DMS 273 (cell line): ENCODE data around the gene SENP6.
A peak's percentile ranks its signal among the peaks of the same experiment; 100 is the strongest.

Experiments used
- DNase-seq: peaks from one replicate; lab custom pipeline; 2025; ENCODE audit not compliant: unreplicated experiment; lab: John Stamatoyannopoulos, UW

SENP6 gene

GRCh38 chr6:75745404-75745803, 143.7 kb downstream of the SENP6 start:
- DNase-seq = no peak

GRCh38 chr6:75746221-75746620, 144.5 kb downstream of the SENP6 start:
- DNase-seq = peak; percentile 40

- DNase-seq = no peak
Observed at GRCh38 chr6:75747152-75747992, 145.7 kb downstream of the SENP6 start.

GRCh38 chr6:75748003-75748742, 146.5 kb downstream of the SENP6 start:
- DNase-seq = no peak

GRCh38 chr6:75748743-75749538, 147.3 kb downstream of the SENP6 start, which contains the start of gene MYO6:
TSS of gene MYO6 (plus strand) at chr6:75749239. CDS start at chr6:75817548, 68,309 bp downstream.
- peak; percentile 90 for DNase-seq

- no peak for DNase-seq
Observed at GRCh38 chr6:75751443-75751842, 149.8 kb downstream of the SENP6 start.

- no peak for DNase-seq
Observed at GRCh38 chr6:75752365-75752764, 150.7 kb downstream of the SENP6 start.

- DNase-seq = no peak
Observed at GRCh38 chr6:75755704-75756103, 154.0 kb downstream of the SENP6 start.

GRCh38 chr6:75757295-75757694, 155.6 kb downstream of the SENP6 start:
- no peak for DNase-seq

- no peak for DNase-seq
Observed at GRCh38 chr6:75758061-75758460, 156.4 kb downstream of the SENP6 start.

- no peak for DNase-seq
Observed at GRCh38 chr6:75759207-75759606, 157.5 kb downstream of the SENP6 start.

GRCh38 chr6:75760320-75760719, 158.6 kb downstream of the SENP6 start:
- no peak for DNase-seq

GRCh38 chr6:75761489-75761888, 159.8 kb downstream of the SENP6 start:
- no peak for DNase-seq

GRCh38 chr6:75762063-75762462, 160.4 kb downstream of the SENP6 start:
- DNase-seq = no peak

- no peak for DNase-seq
Observed at GRCh38 chr6:75766387-75766786, 164.7 kb downstream of the SENP6 start.
